GM20431 (cell line): ENCODE measurements around the gene GOLGA8A.
"Not testable (repeated sequence)": the region's sequence is repeated elsewhere in the genome, so short reads cannot be mapped to it uniquely, and the experiment has no call there.

Experiments
- in situ Hi-C: fragments of 300-500 bp; cut with MseI, MboI; formaldehyde crosslinking; loops from one replicate; pipeline ENCODE4 v1.15.0; 2020; ENCODE audit warnings: low sequenced_read_pairs; ENCODE audit not compliant: unreplicated experiment

Gene GOLGA8A

GRCh38 chr15:34437687-34438086, at the start of gene GOLGA8A:
TSS of gene GOLGA8A (minus strand) at chr15:34437808. CDS start at chr15:34389691, 48,117 bp downstream.
- in situ Hi-C loops = loop anchor here (10.0 kb wide), 2 partner anchors 57 to 73 kb away; partner anchors contain the start of gene LPCAT4

GRCh38 chr15:34483644-34484043, 46.0 kb upstream of the GOLGA8A start:
- in situ Hi-C loops = no loop called here

GRCh38 chr15:34481370-34481769, 43.8 kb upstream of the GOLGA8A start:
- in situ Hi-C loops = no loop called here

- in situ Hi-C loops = no loop called here
Measured at GRCh38 chr15:34473840-34474239, 36.2 kb upstream of the GOLGA8A start.

GRCh38 chr15:34472947-34473346, 35.3 kb upstream of the GOLGA8A start:
- in situ Hi-C loops = no loop called here

- in situ Hi-C loops = no loop called here
Measured at GRCh38 chr15:34470892-34471291, 33.3 kb upstream of the GOLGA8A start.

GRCh38 chr15:34470091-34470490, 32.5 kb upstream of the GOLGA8A start:
- in situ Hi-C loops = no loop called here

- in situ Hi-C loops = no loop called here
Measured at GRCh38 chr15:34461730-34462129, 24.1 kb upstream of the GOLGA8A start.

GRCh38 chr15:34460451-34460850, 22.8 kb upstream of the GOLGA8A start:
- in situ Hi-C loops = no loop called here

GRCh38 chr15:34456658-34457057, 19.1 kb upstream of the GOLGA8A start:
- in situ Hi-C loops = no loop called here

GRCh38 chr15:34442891-34443290, 5.3 kb upstream of the GOLGA8A start:
- in situ Hi-C loops = no loop called here

- in situ Hi-C loops = loop anchor here (10.0 kb wide), 2 partner anchors 55 to 75 kb away; partner anchors contain the start of gene LPCAT4
Measured at GRCh38 chr15:34439878-34440277, 2.3 kb upstream of the GOLGA8A start.

GRCh38 chr15:34436956-34437442, 609 bp downstream of the GOLGA8A start:
- in situ Hi-C loops = loop anchor here (10.0 kb wide), 2 partner anchors 58 to 72 kb away; partner anchors contain the start of gene LPCAT4

GRCh38 chr15:34436126-34436955, 1.3 kb downstream of the GOLGA8A start:
- in situ Hi-C loops = loop anchor here (10.0 kb wide), 2 partner anchors 58 to 72 kb away; partner anchors contain the start of gene LPCAT4

- in situ Hi-C loops = loop anchor here (10.0 kb wide), 2 partner anchors 59 to 71 kb away; partner anchors contain the start of gene LPCAT4
Measured at GRCh38 chr15:34435658-34436057, 1.9 kb downstream of the GOLGA8A start.

GRCh38 chr15:34434627-34435305, 2.8 kb downstream of the GOLGA8A start:
- in situ Hi-C loops = loop anchor here (10.0 kb wide), 2 partner anchors 60 to 70 kb away; partner anchors contain the start of gene LPCAT4

GRCh38 chr15:34433956-34434626, 3.5 kb downstream of the GOLGA8A start:
- in situ Hi-C loops = loop anchor here (10.0 kb wide), 2 partner anchors 61 to 69 kb away; partner anchors contain the start of gene LPCAT4

GRCh38 chr15:34430642-34431041, 7.0 kb downstream of the GOLGA8A start:
- in situ Hi-C loops = loop anchor here (10.0 kb wide), 2 partner anchors 64 to 66 kb away; partner anchors contain the start of gene LPCAT4

GRCh38 chr15:34423425-34424090, 14.1 kb downstream of the GOLGA8A start:
- in situ Hi-C loops = not testable (repeated sequence)
